ENCODE data around the gene UNC5A.

Gene UNC5A

DNA sequence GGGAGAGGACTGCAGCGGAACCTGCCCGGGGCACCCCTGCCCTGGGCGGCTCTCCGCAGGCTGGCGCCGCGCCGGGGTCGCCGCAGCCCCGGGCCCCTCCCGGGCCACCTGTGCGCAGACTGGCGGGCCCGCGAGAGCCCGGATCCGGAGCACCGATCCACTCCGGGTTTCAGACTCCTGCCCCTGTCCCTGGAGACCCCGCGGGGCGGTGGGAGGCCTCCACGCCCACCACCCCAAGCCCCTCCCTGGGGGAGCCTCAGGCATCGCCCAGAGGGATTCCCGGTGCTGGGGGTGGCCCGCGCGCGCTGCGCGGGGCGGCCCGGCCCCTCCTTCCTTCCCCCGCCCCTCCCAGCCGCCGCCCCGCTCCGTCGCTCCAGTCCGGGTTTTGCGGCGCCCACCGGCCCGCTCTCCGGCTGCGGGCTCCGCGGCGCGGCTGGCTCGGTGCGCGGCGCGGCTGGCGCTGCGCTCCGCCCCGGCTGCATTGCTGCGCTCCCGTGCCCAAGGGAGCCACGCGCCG is at the start of gene UNC5A:
TSS of gene UNC5A (plus strand) at position 479 of the 517 bp plus-strand sequence. CDS start 192 bp downstream, outside the sequence.
- TF ChIP-seq, protein P1, sequence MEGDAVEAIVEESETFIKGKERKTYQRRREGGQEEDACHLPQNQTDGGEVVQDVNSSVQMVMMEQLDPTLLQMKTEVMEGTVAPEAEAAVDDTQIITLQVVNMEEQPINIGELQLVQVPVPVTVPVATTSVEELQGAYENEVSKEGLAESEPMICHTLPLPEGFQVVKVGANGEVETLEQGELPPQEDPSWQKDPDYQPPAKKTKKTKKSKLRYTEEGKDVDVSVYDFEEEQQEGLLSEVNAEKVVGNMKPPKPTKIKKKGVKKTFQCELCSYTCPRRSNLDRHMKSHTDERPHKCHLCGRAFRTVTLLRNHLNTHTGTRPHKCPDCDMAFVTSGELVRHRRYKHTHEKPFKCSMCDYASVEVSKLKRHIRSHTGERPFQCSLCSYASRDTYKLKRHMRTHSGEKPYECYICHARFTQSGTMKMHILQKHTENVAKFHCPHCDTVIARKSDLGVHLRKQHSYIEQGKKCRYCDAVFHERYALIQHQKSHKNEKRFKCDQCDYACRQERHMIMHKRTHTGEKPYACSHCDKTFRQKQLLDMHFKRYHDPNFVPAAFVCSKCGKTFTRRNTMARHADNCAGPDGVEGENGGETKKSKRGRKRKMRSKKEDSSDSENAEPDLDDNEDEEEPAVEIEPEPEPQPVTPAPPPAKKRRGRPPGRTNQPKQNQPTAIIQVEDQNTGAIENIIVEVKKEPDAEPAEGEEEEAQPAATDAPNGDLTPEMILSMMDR (IDR thresholded peaks at IDR 0.05; ENCODE audit: extremely low read depth, missing control alignments): no peak
- DNase-seq (ENCODE audit: low spot score): peak; percentile 80

DNA sequence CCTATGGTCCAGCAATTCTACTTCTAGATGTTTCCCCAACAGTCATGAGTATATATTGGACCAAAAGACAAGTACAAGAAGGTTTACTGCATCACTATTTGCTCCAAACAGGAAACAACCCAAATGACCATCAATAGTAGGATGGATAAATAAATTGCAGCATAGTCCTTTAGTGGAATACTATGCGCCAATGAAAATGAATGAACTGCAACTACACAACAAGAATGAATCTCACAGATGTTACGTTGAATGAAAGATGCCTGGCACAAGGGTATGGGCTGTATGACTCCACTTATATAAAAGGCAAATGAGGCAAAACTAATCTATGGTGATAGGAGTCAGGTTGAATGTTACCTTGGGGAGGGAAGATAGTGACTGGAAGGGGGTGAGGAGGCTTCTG is 48.6 kb upstream of the UNC5A start:
- DNase-seq (ENCODE audit: low spot score): no peak
- TF ChIP-seq, protein P1 (IDR thresholded peaks at IDR 0.05; ENCODE audit: extremely low read depth, missing control alignments): no peak

DNA sequence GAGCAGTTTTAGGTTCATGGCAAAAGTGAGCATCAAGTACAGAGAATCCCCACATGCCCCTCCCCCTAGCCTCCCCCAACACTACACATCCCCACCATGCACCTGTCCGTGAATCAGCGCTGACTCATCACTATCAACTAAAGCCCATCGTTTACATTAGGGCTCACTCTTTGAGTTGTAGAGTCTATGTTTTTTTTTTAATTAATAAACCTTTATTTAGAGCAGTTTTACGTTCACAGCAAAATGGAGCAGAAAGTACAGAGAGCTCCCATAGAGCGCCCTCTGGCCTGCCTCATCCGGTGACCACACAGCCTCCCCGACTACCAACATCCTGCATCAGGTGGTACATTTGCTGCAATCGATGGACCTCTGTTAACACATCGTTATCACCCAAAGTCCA is 47.9 kb upstream of the UNC5A start:
- DNase-seq (ENCODE audit: low spot score): no peak
- TF ChIP-seq, protein P1 (IDR thresholded peaks at IDR 0.05; ENCODE audit: extremely low read depth, missing control alignments): no peak

DNA sequence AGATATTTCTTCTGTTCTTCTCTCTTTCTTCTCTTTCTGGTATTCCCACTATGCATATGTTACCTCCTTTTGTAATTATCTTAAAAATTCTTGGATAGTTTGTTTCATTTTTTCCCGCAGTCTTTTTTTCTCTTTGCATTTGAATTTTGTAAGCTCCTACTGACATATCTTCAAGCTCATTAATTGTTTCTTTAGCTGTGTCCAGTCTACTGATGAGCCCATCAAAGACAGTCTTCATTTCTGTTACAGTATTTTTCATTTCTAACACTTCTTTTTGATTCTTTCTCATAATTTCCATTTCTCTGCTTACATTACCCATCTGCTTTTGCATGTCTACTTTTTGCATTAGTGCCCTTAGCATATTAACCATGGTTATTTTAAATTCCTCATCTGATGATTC is 44.7 kb upstream of the UNC5A start:
- TF ChIP-seq, protein P1 (IDR thresholded peaks at IDR 0.05; ENCODE audit: extremely low read depth, missing control alignments): no peak
- no peak for DNase-seq (ENCODE audit: low spot score)

DNA sequence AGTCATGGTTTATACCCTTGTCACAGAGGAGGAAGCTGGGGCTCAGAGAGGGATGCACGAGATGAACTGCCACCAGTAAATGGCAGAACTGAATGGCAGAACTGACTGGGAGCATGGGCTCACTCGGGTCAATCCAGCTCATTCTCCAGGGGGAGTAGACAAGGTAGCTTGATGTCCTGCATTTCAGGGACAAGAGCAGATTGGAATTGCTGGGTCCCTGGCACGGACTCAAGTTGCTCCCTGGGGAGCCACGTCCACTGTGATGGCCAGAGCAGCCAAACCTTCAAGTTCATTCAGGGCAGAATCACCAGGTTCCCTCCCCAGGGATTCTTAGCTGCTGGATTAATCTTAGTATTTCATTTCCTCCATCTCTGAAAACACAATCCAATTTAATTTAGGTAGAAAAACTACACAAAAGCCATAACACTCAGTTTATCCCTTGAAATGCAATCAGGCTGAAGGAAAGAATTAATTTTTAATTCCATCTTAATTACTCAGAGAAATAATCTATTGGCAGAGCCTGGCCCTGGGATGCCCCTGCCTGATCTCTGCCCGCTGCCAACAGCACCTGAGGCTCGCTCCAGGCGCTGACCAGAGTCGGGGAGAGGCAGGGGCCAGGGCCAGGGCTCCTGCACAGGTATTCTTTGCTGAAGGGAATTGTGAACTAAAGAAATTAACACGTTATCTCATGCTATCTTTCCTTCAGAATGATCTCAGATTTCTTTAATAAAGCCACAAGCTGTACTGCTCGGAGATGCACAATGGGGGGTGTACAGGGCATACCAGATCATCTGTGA is 42.0 kb upstream of the UNC5A start:
- DNase-seq (ENCODE audit: low spot score): no peak
- TF ChIP-seq, protein P1 (IDR thresholded peaks at IDR 0.05; ENCODE audit: extremely low read depth, missing control alignments): no peak

DNA sequence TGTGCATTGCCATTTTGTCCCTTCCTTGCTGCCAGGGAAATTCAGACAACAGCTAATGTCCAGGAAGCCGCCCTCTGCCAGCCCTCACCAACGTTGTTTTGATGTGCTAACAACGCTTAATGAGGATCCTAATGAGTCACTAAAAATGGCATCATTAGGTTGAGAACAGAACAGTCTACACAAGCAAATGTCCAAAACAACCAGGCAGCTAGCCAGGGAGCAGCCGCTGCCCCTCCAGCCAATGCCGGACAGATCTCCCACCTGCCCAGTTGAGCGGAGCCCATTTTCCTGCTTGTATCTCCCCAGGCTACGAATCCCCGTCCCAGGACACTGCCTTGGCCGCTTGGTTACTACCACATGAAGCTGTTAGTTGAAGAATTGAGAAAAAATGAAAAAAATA is 40.4 kb upstream of the UNC5A start:
- TF ChIP-seq, protein P1 (IDR thresholded peaks at IDR 0.05; ENCODE audit: extremely low read depth, missing control alignments): no peak
- no peak for DNase-seq (ENCODE audit: low spot score)

DNA sequence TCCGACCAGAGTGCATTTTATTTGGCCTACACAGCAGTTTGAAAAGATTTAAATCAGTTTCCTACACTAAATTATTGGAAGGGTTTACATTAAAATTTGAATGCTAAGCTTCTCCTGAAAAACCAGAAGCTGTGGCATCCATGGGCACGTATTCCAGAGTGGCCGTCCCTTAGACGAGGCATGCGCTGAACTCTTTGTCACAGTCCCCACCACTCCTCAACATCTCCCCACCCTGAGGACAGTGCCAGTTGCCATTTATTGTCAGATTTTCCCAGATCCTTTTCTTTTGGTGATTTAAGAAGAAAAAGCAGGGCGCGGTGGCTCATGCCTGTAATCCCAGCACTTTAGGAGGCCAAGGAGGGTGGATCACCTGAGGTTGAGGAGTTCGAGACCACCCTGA is 39.9 kb upstream of the UNC5A start:
- TF ChIP-seq, protein P1 (IDR thresholded peaks at IDR 0.05; ENCODE audit: extremely low read depth, missing control alignments): no peak
- no peak for DNase-seq (ENCODE audit: low spot score)
